ENCODE data around the gene TRIM65. TPM values are rescaled to one million over a fixed set of nuclear protein-coding genes. Genes with fewer than 3 reads are reported as not detected.

Gene TRIM65
- total and polyA plus RNA-seq, 2 of the 13 experiments (the other 11 are each of a cell fraction or from before 2014, with no cell fraction given): 10.3 to 22.4 TPM

GRCh38 chr17:75846692-75847613 is 49.8 kb downstream of the TRIM65 start (continued):
- TF ChIP-seq ZHX1 (CRISPR knock-in tag; IDR thresholded peaks at IDR 0.05; ENCODE audit: low read depth) (peak; percentile 85), MTERF4 (CRISPR knock-in tag; IDR thresholded peaks at IDR 0.05) (no peak; the same call in 1 of the 2 replicates), ZNF121 (CRISPR knock-in tag; IDR thresholded peaks at IDR 0.05) (peak; percentile 60), MAX (IDR thresholded peaks at IDR 0.05) (peak; percentile 98), REL (CRISPR knock-in tag; conservative IDR thresholded peaks at IDR 0.05) (peak; percentile 72; the same call in 1 of the 2 replicates), TRIM22 (IDR thresholded peaks at IDR 0.05) (no peak), NFKB2 (CRISPR knock-in tag; IDR thresholded peaks at IDR 0.05; ENCODE audit: borderline replicate concordance) (peak; percentile 83; the same call in 1 of the 2 replicates), ZNF280D (CRISPR knock-in tag; IDR thresholded peaks at IDR 0.05) (peak; percentile 74; the same call in 1 of the 2 replicates), E2F1 (CRISPR knock-in tag; IDR thresholded peaks at IDR 0.05) (peak; percentile 35; the same call in 1 of the 2 replicates), ZNF558 (CRISPR knock-in tag; IDR thresholded peaks at IDR 0.05; ENCODE audit: borderline replicate concordance) (peak; percentile 88; the same call in 1 of the 2 replicates), EED (CRISPR knock-in tag; IDR thresholded peaks at IDR 0.05) (peak; percentile 82; the same call in 1 of the 2 replicates), MAF1 (CRISPR knock-in tag; IDR thresholded peaks at IDR 0.05; ENCODE audit: borderline replicate concordance) (0 out of 2 replicates have a peak, but pooled peaks have one; percentile 27), SP1 (IDR thresholded peaks at IDR 0.05) (no peak), SP1 (CRISPR knock-in tag; IDR thresholded peaks at IDR 0.05) (peak; percentile 77; the same call in 1 of the 2 replicates), ZFP36L1 (CRISPR knock-in tag; IDR thresholded peaks at IDR 0.05) (peak; percentile 81; the same call in 1 of the 2 replicates), ZNF24 (IDR thresholded peaks at IDR 0.05) (no peak), MEIS2 (CRISPR knock-in tag; IDR thresholded peaks at IDR 0.05) (peak; percentile 99), PHF21A (CRISPR knock-in tag; IDR thresholded peaks at IDR 0.05) (peak; percentile 100), SALL2 (CRISPR knock-in tag; IDR thresholded peaks at IDR 0.05) (peak; percentile 74)

All from HepG2 (cell line).